ENCODE data around the gene FAM149B1.
A peak's percentile ranks its signal among the peaks of the same experiment; 100 is the strongest.
"Not testable (repeated sequence)": the region's sequence is repeated elsewhere in the genome, so short reads cannot be mapped to it uniquely, and the experiment has no call there.

The FAM149B1 gene

GRCh38 chr10:73247509-73248258 is 79.8 kb downstream of the FAM149B1 start:
- TF ChIP-seq MYC (IDR thresholded peaks at IDR 0.05; ENCODE audit: low read depth, low read length) (0 out of 2 replicates have a peak, but pooled peaks have one; percentile 13), MAX (IDR thresholded peaks at IDR 0.05; ENCODE audit: low read depth, low read length) (no peak)
- TF ChIP-seq, protein P1, sequence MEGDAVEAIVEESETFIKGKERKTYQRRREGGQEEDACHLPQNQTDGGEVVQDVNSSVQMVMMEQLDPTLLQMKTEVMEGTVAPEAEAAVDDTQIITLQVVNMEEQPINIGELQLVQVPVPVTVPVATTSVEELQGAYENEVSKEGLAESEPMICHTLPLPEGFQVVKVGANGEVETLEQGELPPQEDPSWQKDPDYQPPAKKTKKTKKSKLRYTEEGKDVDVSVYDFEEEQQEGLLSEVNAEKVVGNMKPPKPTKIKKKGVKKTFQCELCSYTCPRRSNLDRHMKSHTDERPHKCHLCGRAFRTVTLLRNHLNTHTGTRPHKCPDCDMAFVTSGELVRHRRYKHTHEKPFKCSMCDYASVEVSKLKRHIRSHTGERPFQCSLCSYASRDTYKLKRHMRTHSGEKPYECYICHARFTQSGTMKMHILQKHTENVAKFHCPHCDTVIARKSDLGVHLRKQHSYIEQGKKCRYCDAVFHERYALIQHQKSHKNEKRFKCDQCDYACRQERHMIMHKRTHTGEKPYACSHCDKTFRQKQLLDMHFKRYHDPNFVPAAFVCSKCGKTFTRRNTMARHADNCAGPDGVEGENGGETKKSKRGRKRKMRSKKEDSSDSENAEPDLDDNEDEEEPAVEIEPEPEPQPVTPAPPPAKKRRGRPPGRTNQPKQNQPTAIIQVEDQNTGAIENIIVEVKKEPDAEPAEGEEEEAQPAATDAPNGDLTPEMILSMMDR (IDR thresholded peaks at IDR 0.05; ENCODE audit: low read depth, low read length): no peak
- DNase-seq (ENCODE audit: low read depth): peak; percentile 41
- peak overlapping the region; percentile 73 for H3K4me3 ChIP-seq (ENCODE audit: low read depth, low read length)

- H3K4me3 ChIP-seq (ENCODE audit: low read depth, low read length): peak overlapping the region; percentile 73
- TF ChIP-seq MYC (IDR thresholded peaks at IDR 0.05; ENCODE audit: low read depth, low read length) (no peak), MAX (IDR thresholded peaks at IDR 0.05; ENCODE audit: low read depth, low read length) (no peak), POLR2A (IDR thresholded peaks at IDR 0.05; ENCODE audit: extremely low read depth, insufficient read length) (no peak)
- DNase-seq (ENCODE audit: low read depth): peak; percentile 38
Measured at GRCh38 chr10:73248259-73248724, 80.4 kb downstream of the FAM149B1 start.

GRCh38 chr10:73251683-73252444 is 83.9 kb downstream of the FAM149B1 start:
- DNase-seq (ENCODE audit: low read depth): peak; percentile 72
- TF ChIP-seq MYC (IDR thresholded peaks at IDR 0.05; ENCODE audit: low read depth, low read length): 0 out of 2 replicates have a peak, but pooled peaks have one; percentile 32
- TF ChIP-seq POLR2A (IDR thresholded peaks at IDR 0.05; ENCODE audit: extremely low read depth, insufficient read length): peak; percentile 30
- TF ChIP-seq, protein P1 (IDR thresholded peaks at IDR 0.05; ENCODE audit: low read depth, low read length): no peak
- 0 out of 2 replicates have a peak, but pooled peaks have one; percentile 54 for TF ChIP-seq MAX (IDR thresholded peaks at IDR 0.05; ENCODE audit: low read depth, low read length)
- H3K4me3 ChIP-seq (ENCODE audit: low read depth, low read length): peak overlapping the region; percentile 92

DNA sequence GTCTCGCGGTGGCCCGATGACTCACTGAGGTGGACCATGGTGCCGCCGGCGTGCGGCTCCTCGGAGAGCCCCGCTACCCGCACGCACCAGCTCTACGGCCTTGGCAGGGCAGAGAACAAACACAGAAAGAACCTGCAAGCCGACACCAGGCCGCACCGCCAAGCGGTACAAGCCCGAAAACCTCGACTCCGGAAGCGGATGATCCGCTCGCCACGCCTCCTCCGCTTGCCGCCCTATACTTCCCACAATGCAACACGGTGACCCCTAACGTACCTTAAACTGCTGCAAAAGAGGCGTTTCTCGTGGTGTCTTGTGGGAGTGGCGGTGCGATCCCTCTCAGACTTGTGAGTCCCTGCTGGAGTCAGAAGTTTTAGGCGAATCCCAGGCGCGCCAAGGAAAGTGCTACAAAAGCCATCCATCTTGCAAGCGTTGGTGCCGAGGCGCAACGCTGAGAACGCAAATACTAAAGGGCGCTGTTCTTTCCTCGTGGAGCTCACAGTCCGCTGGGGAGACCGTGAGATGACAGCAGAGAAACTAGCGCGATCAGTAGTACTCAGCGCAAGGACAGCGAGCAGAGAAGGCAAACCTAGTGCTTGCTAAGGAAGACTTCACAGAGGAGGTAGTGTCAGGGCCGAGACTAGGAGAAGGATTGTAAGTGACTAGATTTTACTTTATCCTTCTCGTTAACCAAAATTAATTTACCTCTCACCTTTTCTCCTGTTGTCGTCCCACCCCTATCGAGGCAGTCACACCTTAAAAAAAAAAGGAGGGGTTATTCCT is 84.7 kb downstream of the FAM149B1 start, which contains the start of gene MRPS16:
TSS of gene MRPS16 (minus strand) at position 200 of the 780 bp plus-strand sequence. CDS start at position 38, 162 bp downstream.
- TF ChIP-seq, protein P1 (IDR thresholded peaks at IDR 0.05; ENCODE audit: low read depth, low read length): no peak
- peak; percentile 99 for TF ChIP-seq MYC (IDR thresholded peaks at IDR 0.05; ENCODE audit: low read depth, low read length)
- TF ChIP-seq POLR2A (IDR thresholded peaks at IDR 0.05; ENCODE audit: extremely low read depth, insufficient read length): peak; percentile 98
- peak; percentile 93 for TF ChIP-seq MAX (IDR thresholded peaks at IDR 0.05; ENCODE audit: low read depth, low read length)
- H3K4me3 ChIP-seq (ENCODE audit: low read depth, low read length): peak within 1 kb of the TSS; percentile 92
- DNase-seq (ENCODE audit: low read depth): peak; percentile 99

- peak overlapping the region; percentile 92 for H3K4me3 ChIP-seq (ENCODE audit: low read depth, low read length)
- peak; percentile 49 for DNase-seq (ENCODE audit: low read depth)
- TF ChIP-seq MYC (IDR thresholded peaks at IDR 0.05; ENCODE audit: low read depth, low read length) (no peak), POLR2A (IDR thresholded peaks at IDR 0.05; ENCODE audit: extremely low read depth, insufficient read length) (no peak), MAX (IDR thresholded peaks at IDR 0.05; ENCODE audit: low read depth, low read length) (no peak)
- TF ChIP-seq, protein P1 (IDR thresholded peaks at IDR 0.05; ENCODE audit: low read depth, low read length): no peak
Measured at GRCh38 chr10:73253225-73253555, 85.3 kb downstream of the FAM149B1 start.

DNA sequence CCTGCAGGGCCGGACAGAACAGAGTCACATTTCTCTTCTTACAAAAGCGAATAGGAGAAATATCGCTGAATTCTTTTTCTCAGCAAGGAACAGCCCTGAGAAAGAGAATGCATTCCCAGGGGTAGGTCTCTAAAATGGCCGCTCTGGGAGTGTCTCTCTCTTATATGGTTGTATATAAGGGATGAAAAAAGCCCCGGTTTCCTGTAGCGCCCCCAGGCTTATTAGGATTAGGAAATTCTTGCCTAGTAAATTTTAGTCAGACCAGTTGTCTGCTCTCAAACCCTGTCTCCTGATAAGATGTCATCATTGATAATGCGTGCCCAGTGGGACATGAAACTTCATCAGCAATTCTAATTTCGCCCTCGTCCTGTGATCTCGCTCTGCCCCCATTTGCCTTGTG is 90.7 kb downstream of the FAM149B1 start:
- not testable (repeated sequence) for DNase-seq (ENCODE audit: low read depth); H3K4me3 ChIP-seq (ENCODE audit: low read depth, low read length)

Data from NB4 (cell line).